Measurements from ENCODE around the gene ETNK2. TPM values are rescaled to one million over a fixed set of nuclear protein-coding genes. Genes with fewer than 3 reads are reported as not detected.
A peak's percentile ranks its signal among the peaks of the same experiment; 100 is the strongest.

The ETNK2 gene
- total RNA-seq, 6 experiments from 2014 or later, result 30.9 to 231 (median 98.9) TPM

- DNase-seq (peak in 1 of 3 donors; percentile 7), ATAC-seq (no peak)
- TF ChIP-seq CTCF (IDR thresholded peaks at IDR 0.05) (no peak), POLR2A (IDR thresholded peaks at IDR 0.05) (no peak)
- peaks cover 0 to 12% (median 5%) of the 10 kb centered on the region in 4 donors for H3K36me3 ChIP-seq
- intact Hi-C loops (cut with DNase I), result no loop called here
- H3K9me3 ChIP-seq, result no peaks in the 10 kb centered on the region
- 19% methylated on average over 5 of the region's 6 CpGs for WGBS (ENCODE audit: insufficient coverage, low coverage, low lambda C conversion rate, missing lambda C conversion rate)
- H3K4me3 ChIP-seq, result peak overlapping the region in 2 of 3 donors; percentile 55 to 98
- peaks cover 0 to 60% (median 21%) of the 10 kb centered on the region in 4 donors for H3K4me1 ChIP-seq
- peak overlapping the region in 2 of 3 donors; percentile 70 to 80 for H3K27ac ChIP-seq
- H3K27me3 ChIP-seq, result no peaks in the 10 kb centered on the region
Measured at GRCh38 chr1:204146309-204146708, 5.5 kb downstream of the ETNK2 start.

- TF ChIP-seq CTCF (IDR thresholded peaks at IDR 0.05) (no peak), POLR2A (IDR thresholded peaks at IDR 0.05) (no peak)
- ATAC-seq, result peak; percentile 46 to 70 (median 62)
Measured at GRCh38 chr1:204145033-204145504, 6.8 kb downstream of the ETNK2 start.

DNA sequence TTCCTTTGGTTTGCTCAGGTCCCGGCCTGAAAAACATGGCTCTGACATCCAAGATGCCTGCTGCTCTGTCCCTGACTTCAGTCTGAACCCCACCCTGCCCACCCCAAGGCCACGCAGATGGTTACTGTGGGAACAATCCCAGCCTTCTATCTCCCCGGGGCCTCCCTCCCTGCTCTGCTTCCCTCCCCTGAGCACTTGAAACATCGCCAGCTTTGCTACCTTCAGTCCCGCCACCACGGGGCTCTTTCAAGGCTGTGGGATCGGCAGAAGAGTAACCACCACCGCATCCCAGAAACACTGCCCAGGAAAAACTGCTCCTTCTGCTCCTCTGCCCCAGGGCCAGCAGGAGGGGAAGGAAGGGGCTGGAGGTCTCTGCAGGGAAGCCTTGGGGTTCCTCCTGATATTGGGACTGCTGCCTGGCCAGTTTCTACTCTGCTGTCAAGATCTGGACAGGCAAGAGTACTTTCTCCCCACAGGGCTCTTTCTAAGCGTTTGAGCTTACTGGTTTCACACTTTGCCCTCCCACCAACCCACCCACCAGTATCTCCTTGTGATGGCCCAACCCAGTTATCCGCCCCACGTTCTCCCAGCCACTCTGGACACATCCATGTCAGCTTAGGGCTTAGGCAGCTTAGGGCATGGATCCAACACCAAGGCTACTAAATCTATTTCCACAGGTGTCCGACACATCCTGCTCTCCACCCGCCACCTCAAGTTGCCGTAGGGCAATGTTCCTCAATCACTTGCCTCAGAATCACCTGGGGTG, 8.4 kb downstream of the ETNK2 start:
- ATAC-seq (peak in 1 of 4 donors; percentile 2), DNase-seq (peak in 1 of 3 donors; percentile 73)
- Histone ChIP-seq H3K27me3 (no peaks in the 10 kb centered on the region), H3K9me3 (no peaks in the 10 kb centered on the region), H3K27ac (peak overlapping the region in 2 of 3 donors; percentile 73 to 76), H3K4me1 (peaks cover 0 to 84% (median 25%) of the 10 kb centered on the region in 4 donors), H3K36me3 (peaks cover 0 to 34% (median 16%) of the 10 kb centered on the region in 4 donors), H3K4me3 (peak overlapping the region in 2 of 3 donors; percentile 28 to 33)
- TF ChIP-seq CTCF (IDR thresholded peaks at IDR 0.05) (no peak), POLR2A (IDR thresholded peaks at IDR 0.05) (no peak)
- intact Hi-C loops (cut with DNase I), result no loop called here
- 29% methylated on average over 6 of the region's 14 CpGs for WGBS (ENCODE audit: insufficient coverage, low coverage, low lambda C conversion rate, missing lambda C conversion rate)

More at GRCh38 chr1:204145033-204145504, 6.8 kb downstream of the ETNK2 start:
- Histone ChIP-seq H3K36me3 (peaks cover 0 to 19% (median 9%) of the 10 kb centered on the region in 4 donors), H3K4me3 (peak overlapping the region in 2 of 3 donors; percentile 55 to 98), H3K9me3 (no peaks in the 10 kb centered on the region), H3K27me3 (no peaks in the 10 kb centered on the region), H3K27ac (peak overlapping the region in 2 of 3 donors; percentile 73 to 80), H3K4me1 (peaks cover 0 to 71% (median 21%) of the 10 kb centered on the region in 4 donors)
- WGBS (ENCODE audit: insufficient coverage, low coverage, low lambda C conversion rate, missing lambda C conversion rate), result 8% methylated on average over 4 of the region's 4 CpGs
- peak in 2 of 3 donors; percentile 83 to 90 for DNase-seq
- intact Hi-C loops (cut with DNase I), result no loop called here

GRCh38 chr1:204142032-204142974, 9.5 kb downstream of the ETNK2 start:
- Histone ChIP-seq H3K27ac (peak overlapping the region in 2 of 3 donors; percentile 73 to 76), H3K36me3 (peaks cover 0 to 46% (median 19%) of the 10 kb centered on the region in 4 donors), H3K4me3 (peak overlapping the region in 2 of 3 donors; percentile 28 to 33), H3K9me3 (no peaks in the 10 kb centered on the region), H3K27me3 (no peaks in the 10 kb centered on the region), H3K4me1 (peaks cover 0 to 84% (median 28%) of the 10 kb centered on the region in 4 donors)
- ATAC-seq (peak; percentile 5 to 62 (median 52)), DNase-seq (peak in 2 of 3 donors; percentile 73 to 77)
- intact Hi-C loops (cut with DNase I), result no loop called here
- 13% methylated on average over 2 of the region's 5 CpGs for WGBS (ENCODE audit: insufficient coverage, low coverage, low lambda C conversion rate, missing lambda C conversion rate)
- no peak for TF ChIP-seq CTCF (IDR thresholded peaks at IDR 0.05)

Measured in right lobe of liver (tissue), 6 donors.